K562 (cell line): ENCODE results near the gene SESN2. TPM values are rescaled to one million over a fixed set of nuclear protein-coding genes. Genes with fewer than 3 reads are reported as not detected.

Experiments
- ATAC-seq: fragments of 200-7000 bp; cut with Tn5 transposase; 3 replicates; pipeline ENCODE4 v1.9.1; 2020; ENCODE audit warnings: moderate library complexity
- BruUV-seq: library from RNA; stranded (reverse); fragments of 400-500 nt; replicated peaks from 2 replicates; lab custom pipeline; 2021; lab: Mats Ljungman, UMichigan
- CTCF ChIA-PET: fragments of 300-600 bp; formaldehyde crosslinking; extraction: SDS; loops from one replicate; lab custom pipeline; 2021; ENCODE audit warnings: low intra/inter-chr PET ratio; lab: Yijun Ruan, JAX
- POLR2A ChIA-PET: fragments of 300-600, 350-650 bp; sonication (Branson Sonifier 250); formaldehyde crosslinking; extraction: SDS; loops from one replicate; lab custom pipeline; 2021; ENCODE audit warnings: antibody characterized with exemption, inconsistent platforms; lab: Yijun Ruan, JAX
- DNase-seq, 4 experiments: peaks; one replicate each; pipeline versions ENCODE4 v3.0.0 to v3.0.0-alpha.2; 2011 to 2018; ENCODE audit warnings: low spot score in 3 of 4, mixed read lengths in 3 of 4; ENCODE audit errors: extremely low read depth in 1 of 4
- FAIRE-seq: peaks from 2 replicates; lab custom pipeline; 2011; peaks lifted over from hg19 to GRCh38; lab: Jason Lieb, UNC
- H2AFZ ChIP-seq: 2 replicates; pipeline ENCODE4 v1.6.0; 2011; ENCODE audit warnings: low read depth, low read length, control low read depth, inconsistent platforms
- H3K27ac ChIP-seq: fragments of 200-600 bp; 3 replicates; pipeline ENCODE4 v1.8.0; 2011; ENCODE audit warnings: low read depth, mild to moderate bottlenecking, control low read depth, inconsistent platforms, low read length, moderate library complexity, mixed read lengths; ENCODE audit errors: extremely low read depth
- H3K27me3 ChIP-seq, 2 experiments: fragments of 300-600 bp in 1 of 2; 2 replicates in 1 of 2; 3 replicates in 1 of 2; pipeline versions ENCODE4 v1.6.0 to v1.8.0; 2011; ENCODE audit warnings: inconsistent platforms in 2 of 2, low read length in 2 of 2, mild to moderate bottlenecking in 1 of 2, mixed read lengths in 1 of 2, moderate library complexity in 1 of 2; ENCODE audit not compliant: control insufficient read depth in 2 of 2, insufficient read depth in 2 of 2
- H3K36me3 ChIP-seq: fragments of 300-600 bp; 3 replicates; pipeline ENCODE4 v1.8.0; 2011; ENCODE audit warnings: mild to moderate bottlenecking, low read length, inconsistent platforms; ENCODE audit not compliant: control insufficient read depth, insufficient read depth
- H3K4me1 ChIP-seq, 2 experiments: fragments of 200-600 bp in 1 of 2; replicated peaks in 1 of 2; 2 replicates in 1 of 2; 3 replicates in 1 of 2; pipeline versions ENCODE4 v1.5.1 to v1.8.0; 2011; ENCODE audit warnings: inconsistent platforms in 2 of 2, low read length in 2 of 2, mild to moderate bottlenecking in 1 of 2, mixed read lengths in 1 of 2, moderate library complexity in 1 of 2; ENCODE audit not compliant: control insufficient read depth in 2 of 2, insufficient read depth in 2 of 2
- H3K4me2 ChIP-seq: 2 replicates; pipeline ENCODE4 v1.6.1; 2011; ENCODE audit warnings: low read length, control low read depth, inconsistent platforms, mixed read lengths; ENCODE audit not compliant: insufficient read depth
- H3K4me3 ChIP-seq: fragments of 200-600 bp; sonication (generic), shearing (Covaris generic); 2 replicates; pipeline ENCODE4 v1.5.1; 2016; ENCODE audit warnings: control low read depth, inconsistent platforms
- H3K79me2 ChIP-seq: fragments of 200-600 bp; 3 replicates; pipeline ENCODE4 v1.8.0; 2011; ENCODE audit warnings: low read length, inconsistent platforms; ENCODE audit not compliant: control insufficient read depth, insufficient read depth
- H3K9ac ChIP-seq, 2 experiments: 2 replicates each; pipeline versions ENCODE4 v1.6.0 to v1.6.1; 2011; ENCODE audit warnings: low read depth in 2 of 2, low read length in 2 of 2, control low read depth in 1 of 2, inconsistent platforms in 1 of 2, mild to moderate bottlenecking in 1 of 2, mixed read lengths in 1 of 2; ENCODE audit not compliant: insufficient read depth in 1 of 2
- H3K9me1 ChIP-seq: one replicate; pipeline ENCODE4 v1.6.0; 2011; ENCODE audit warnings: inconsistent platforms, mild to moderate bottlenecking, low read length, moderate library complexity; ENCODE audit not compliant: control insufficient read depth, insufficient read depth
- H3K9me3 ChIP-seq: replicated peaks from 2 replicates; pipeline ENCODE4 v1.5.1; 2011; ENCODE audit warnings: low read depth, low read length, inconsistent platforms; ENCODE audit not compliant: control insufficient read depth, insufficient read depth
- H4K20me1 ChIP-seq: replicated peaks from 2 replicates; pipeline ENCODE4 v1.6.1; 2011; ENCODE audit warnings: low read length, inconsistent platforms, mixed read lengths; ENCODE audit not compliant: control insufficient read depth, insufficient read depth
- SMARCB1 ChIP-seq: IDR thresholded peaks from 2 replicates; pipeline ENCODE4 v1.6.1; 2011; ENCODE audit warnings: improper control_type of control experiment, low read depth; ENCODE audit not compliant: insufficient read length
- ZBTB40 ChIP-seq, 2 experiments: fragments of 450-650 bp in 1 of 2; sonication (generic) in 1 of 2; formaldehyde crosslinking in 1 of 2; IDR thresholded peaks; 2 replicates each; pipeline versions ENCODE4 v1.7.1 to v1.9.0; 2016 to 2022; ENCODE audit warnings: inconsistent platforms in 1 of 2, mild to moderate bottlenecking in 1 of 2, missing genetic modification reagents in 1 of 2
- WGBS: fragments of 100-300 bp; shearing (Covaris generic); methylation state at CpG from one replicate; pipeline ENCODE4 v1.1.6; 2016; ENCODE audit warnings: low coverage, mixed read lengths; ENCODE audit not compliant: insufficient coverage; ENCODE audit errors: missing lambda C conversion rate; 5-methylcytosine and 5-hydroxymethylcytosine counted together
- in situ Hi-C: fragments of 300-500 bp; cut with MboI; formaldehyde crosslinking; loops from 4 replicates; pipeline ENCODE4 v1.15.0; 2018; ENCODE audit warnings: inconsistent platforms, mixed read lengths
- intact Hi-C: fragments of 100-400 bp; cut with micrococcal nuclease; formaldehyde crosslinking; loops from 2 replicates; pipeline ENCODE4 v1.14.2; 2022
- polyA plus RNA-seq, 8 experiments: library from polyadenylated mRNA; depleted of rRNA in 4 of 8; stranded (reverse) in 5 of 8; unstranded in 3 of 8; fragments of >200 nt; fragmentation: Nextera tagmentation in 2 of 8; fragmentation: Illumina TruSeq in 1 of 8; extraction: Ambion mirVana in 2 of 8; extraction: Trizol in 1 of 8; gene quantifications; 2 replicates each; pipeline versions ENCODE4 v1.2.1 to v1.2.3, GENCODE V29; 2011 to 2014; ENCODE audit warnings: inconsistent platforms in 1 of 8, missing spikeins in 1 of 8
- total RNA-seq, 7 experiments: library from RNA; depleted of rRNA in 6 of 7; stranded (reverse); fragments of >200 nt in 6 of 7; fragmentation: Illumina TruSeq in 2 of 7; extraction: Trizol in 2 of 7; gene quantifications; 2 replicates each; pipeline versions ENCODE4 v1.2.1 to v1.2.3, GENCODE V29; 2011 to 2021; ENCODE audit warnings: low replicate concordance in 1 of 7

Gene SESN2
- total and polyA plus RNA-seq, 9 of the 15 experiments (the other 6 are each of a cell fraction or from before 2014, with no cell fraction given) = 3.7 to 71.3 (median 16.8) TPM

GRCh38 chr1:28291711-28292110, 32.4 kb downstream of the SESN2 start:
- Histone ChIP-seq H2AFZ (peak overlapping the region; percentile 80), H3K9me1 (no peaks in the 10 kb centered on the region), H3K4me1 (peaks cover 9% of the 10 kb centered on the region in 2 experiments; a peak in 3 of 5 replicates), H4K20me1 (no peaks in the 10 kb centered on the region; the same call in 1 of the 2 replicates), H3K79me2 (no peaks in the 10 kb centered on the region), H3K4me3 (no peak overlapping the region), H3K4me2 (no peak overlapping the region), H3K27ac (no peak overlapping the region), H3K36me3 (no peaks in the 10 kb centered on the region), H3K27me3 (no peaks in the 10 kb centered on the region), H3K9ac (no peak overlapping the region), H3K9me3 (no peaks in the 10 kb centered on the region)
- no peak for DNase-seq
- ChIA-PET POLR2A (interaction anchor here (0.6 to 3.8 kb wide), 2 partner anchors 8 to 472 kb away, joined by 3 to 26 read pairs; no protein-coding TSS in a partner anchor), CTCF (no interaction called here)
- TF ChIP-seq ZBTB40 (IDR thresholded peaks at IDR 0.05) (peak; percentile 69; the same call in 1 of the 2 replicates), ZBTB40 (CRISPR knock-in tag; IDR thresholded peaks at IDR 0.05) (no peak), SMARCB1 (no peak)
- no peak for FAIRE-seq
- 30% methylated on average over 6 of the region's 6 CpGs for WGBS
- in situ Hi-C loops = no loop called here
- BruUV-seq = no TSS peak
- intact Hi-C loops = no loop called here
- no peak for ATAC-seq
